Activated CD8-positive, alpha-beta T cell treated with anti-CD3 and anti-CD28 coated beads for 36 hours (primary cell): ENCODE data around the gene TLN1. TPM values are rescaled to one million over a fixed set of nuclear protein-coding genes. Genes with fewer than 3 reads are reported as not detected.

ENCODE experiments used
- ATAC-seq: fragments of 200-7000 bp; cut with Tn5 transposase; one replicate; pipeline ENCODE4 v1.10.0; 2021; ENCODE audit warnings: mild to moderate bottlenecking, moderate library complexity
- CTCF ChIA-PET: fragments of 350-600 bp; sonication (Branson Sonifier 250); formaldehyde crosslinking; loops from one replicate; lab custom pipeline; 2021; ENCODE audit warnings: antibody characterized with exemption; lab: Charles Lee
- POLR2A ChIA-PET: fragments of 350-600 bp; sonication (Branson Sonifier 250); formaldehyde crosslinking; loops from one replicate; lab custom pipeline; 2021; ENCODE audit warnings: antibody characterized with exemption; lab: Charles Lee
- DNase-seq: peaks from one replicate; pipeline ENCODE4 v3.0.0-alpha.2; 2020
- H3K27ac Mint-ChIP-seq: one replicate; pipeline ENCODE4 v1.8.0; 2021; ENCODE audit warnings: mild to moderate bottlenecking, mixed read lengths
- H3K27me3 Mint-ChIP-seq: one replicate; pipeline ENCODE4 v1.8.0; 2021; ENCODE audit warnings: mixed read lengths
- H3K36me3 Mint-ChIP-seq: one replicate; pipeline ENCODE4 v1.8.0; 2021; ENCODE audit warnings: low read depth, mixed read lengths
- H3K4me1 Mint-ChIP-seq: one replicate; pipeline ENCODE4 v1.8.0; 2021; ENCODE audit warnings: low read depth, mixed read lengths
- H3K4me3 Mint-ChIP-seq: one replicate; pipeline ENCODE4 v1.8.0; 2021; ENCODE audit warnings: mild to moderate bottlenecking, moderate library complexity, mixed read lengths
- H3K9me3 Mint-ChIP-seq: one replicate; pipeline ENCODE4 v1.8.0; 2021; ENCODE audit warnings: mixed read lengths
- CTCF ChIP-seq: fragments of 200-600 bp; IDR thresholded peaks from one replicate; pipeline ENCODE4 v1.8.0; 2022; ENCODE audit warnings: antibody characterized with exemption, mild to moderate bottlenecking
- intact Hi-C: fragments of 100-400 bp; cut with micrococcal nuclease; formaldehyde crosslinking; loops from one replicate; pipeline ENCODE4 v1.10.0; 2022
- total RNA-seq, 2 experiments: library from RNA; stranded (reverse); gene quantifications; one replicate each; pipeline ENCODE4 v1.2.3, GENCODE V29; 2021

TLN1 gene
- total RNA-seq, 2 experiments from 2014 or later, result 212 to 219 TPM

- CTCF ChIA-PET, result interaction anchor here (1.1 to 24.5 kb wide), 10 partner anchors 9 to 220 kb away, joined by 3 to 313 read pairs (median 6); partner anchors contain the start of genes SIT1 and TPM2
- H3K9me3 Mint-ChIP-seq, result no peaks in the 10 kb centered on the region
- H3K4me1 Mint-ChIP-seq, result peaks cover 55% of the 10 kb centered on the region
- DNase-seq (no peak), ATAC-seq (no peak)
- POLR2A ChIA-PET, result interaction anchor here (1.1 kb wide), 2 partner anchors 15 to 17 kb away, joined by 3 to 4 read pairs; no protein-coding TSS in a partner anchor
- H3K36me3 Mint-ChIP-seq, result peaks cover 44% of the 10 kb centered on the region
- intact Hi-C loops, result no loop called here
- no peak for TF ChIP-seq CTCF
- peak overlapping the region; percentile 82 for H3K27ac Mint-ChIP-seq
- peaks cover 2% of the 10 kb centered on the region for H3K27me3 Mint-ChIP-seq
- peak overlapping the region; percentile 84 for H3K4me3 Mint-ChIP-seq
Observed at GRCh38 chr9:35662437-35662836, 69.6 kb downstream of the TLN1 start.

GRCh38 chr9:35661756-35662350 is 70.1 kb downstream of the TLN1 start:
- H3K36me3 Mint-ChIP-seq, result peaks cover 44% of the 10 kb centered on the region
- H3K27me3 Mint-ChIP-seq, result peaks cover 2% of the 10 kb centered on the region
- TF ChIP-seq CTCF, result no peak
- ATAC-seq, result no peak
- peaks cover 60% of the 10 kb centered on the region for H3K4me1 Mint-ChIP-seq
- no peaks in the 10 kb centered on the region for H3K9me3 Mint-ChIP-seq
- H3K4me3 Mint-ChIP-seq, result peak overlapping the region; percentile 84
- ChIA-PET POLR2A (interaction anchor here (0.8 to 1.7 kb wide), 4 partner anchors 14 to 43 kb away, joined by 3 to 8 read pairs (median 4); partner anchors contain the start of gene CD72), CTCF (interaction anchor here (0.7 to 24.5 kb wide), 12 partner anchors 10 to 1258 kb away, joined by 3 to 313 read pairs (median 4); partner anchors contain the start of genes SIT1 and TPM2)
- DNase-seq, result no peak
- H3K27ac Mint-ChIP-seq, result peak overlapping the region; percentile 82
- intact Hi-C loops, result no loop called here

- H3K4me1 Mint-ChIP-seq, result peaks cover 68% of the 10 kb centered on the region
- TF ChIP-seq CTCF, result no peak
- intact Hi-C loops, result no loop called here
- no peak for ATAC-seq
- H3K4me3 Mint-ChIP-seq, result peak overlapping the region; percentile 4
- H3K27ac Mint-ChIP-seq, result no peak overlapping the region
- no peaks in the 10 kb centered on the region for H3K9me3 Mint-ChIP-seq
- CTCF ChIA-PET, result interaction anchor here (0.7 to 24.5 kb wide), 12 partner anchors 9 to 1257 kb away, joined by 3 to 313 read pairs (median 4); partner anchors contain the start of genes SIT1 and TPM2
- DNase-seq, result no peak
- peaks cover 44% of the 10 kb centered on the region for H3K36me3 Mint-ChIP-seq
- peaks cover 2% of the 10 kb centered on the region for H3K27me3 Mint-ChIP-seq
- POLR2A ChIA-PET, result interaction anchor here (0.8 to 1.7 kb wide), 5 partner anchors 15 to 70 kb away, joined by 3 to 8 read pairs (median 3); partner anchors contain the start of genes CD72 and TLN1
Observed at GRCh38 chr9:35660966-35661415, 71.0 kb downstream of the TLN1 start.

GRCh38 chr9:35659340-35659739 is 72.7 kb downstream of the TLN1 start:
- Mint-ChIP-seq H3K9me3 (no peaks in the 10 kb centered on the region), H3K36me3 (peaks cover 44% of the 10 kb centered on the region), H3K27me3 (peaks cover 2% of the 10 kb centered on the region), H3K4me1 (peaks cover 67% of the 10 kb centered on the region), H3K27ac (peak overlapping the region; percentile 96), H3K4me3 (peak overlapping the region; percentile 81)
- DNase-seq, result no peak
- CTCF ChIA-PET, result interaction anchor here (0.9 to 24.5 kb wide), 16 partner anchors 11 to 167 kb away, joined by 3 to 313 read pairs (median 8); partner anchors contain the start of genes CA9, CREB3, SIT1 and TLN1
- intact Hi-C loops, result loop anchor here (5.0 to 10.0 kb wide), 2 partner anchors 68 to 155 kb away; partner anchors contain the start of genes HINT2 and SPAG8
- TF ChIP-seq CTCF, result no peak
- ATAC-seq, result no peak
- POLR2A ChIA-PET, result interaction anchor here (1.0 to 5.3 kb wide), 9 partner anchors 8 to 72 kb away, joined by 3 to 64 read pairs (median 5); partner anchors contain the start of genes CREB3 and TLN1
